Left renal cortex interstitium (tissue), 4 donors: ENCODE data around the gene CBX5. TPM values are rescaled to one million over a fixed set of nuclear protein-coding genes. Genes with fewer than 3 reads are reported as not detected.
"Not testable (repeated sequence)": the region's sequence is repeated elsewhere in the genome, so short reads cannot be mapped to it uniquely, and the experiment has no call there.

Experiments used
- DNase-seq, 4 donors: peaks; one replicate each; pipeline ENCODE4 v3.0.0-alpha.2; 2013; ENCODE audit warnings: low read depth in 4 of 4, low spot score in 2 of 4, missing footprints in 1 of 4
- polyA plus RNA-seq, 4 donors: library from polyadenylated mRNA; unstranded; fragments of 120-200 nt; gene quantifications; one replicate each; pipeline ENCODE4 v1.2.1, GENCODE V29; 2013; ENCODE audit not compliant: insufficient read length in 4 of 4

CBX5 gene
- polyA plus RNA-seq, 4 donors, result 106 to 135 (median 121) TPM

GRCh38 chr12:54229624-54230212 lies 50.2 kb downstream of the CBX5 start:
- DNase-seq, result no peak

- no peak for DNase-seq
Measured at GRCh38 chr12:54228471-54228870, 51.5 kb downstream of the CBX5 start.

- not testable (repeated sequence) for DNase-seq
Measured at GRCh38 chr12:54227927-54228326, 52.0 kb downstream of the CBX5 start.

GRCh38 chr12:54227376-54227775 lies 52.5 kb downstream of the CBX5 start:
- DNase-seq, result no peak

GRCh38 chr12:54225666-54226065 lies 54.3 kb downstream of the CBX5 start:
- no peak for DNase-seq

GRCh38 chr12:54222609-54223008 lies 57.3 kb downstream of the CBX5 start:
- no peak for DNase-seq

- DNase-seq, result no peak
Measured at GRCh38 chr12:54221402-54221984, 58.4 kb downstream of the CBX5 start.

GRCh38 chr12:54220567-54220966 lies 59.4 kb downstream of the CBX5 start:
- DNase-seq, result no peak

- peak in 2 of 4 donors; percentile 73 to 85 for DNase-seq
Measured at GRCh38 chr12:54220092-54220557, 59.8 kb downstream of the CBX5 start.

GRCh38 chr12:54217774-54218241 lies 62.1 kb downstream of the CBX5 start:
- DNase-seq, result peak in 2 of 4 donors; percentile 64 to 66

- peak in 3 of 4 donors; percentile 79 to 95 (median 90) for DNase-seq
Measured at GRCh38 chr12:54216797-54217661, 62.9 kb downstream of the CBX5 start.

GRCh38 chr12:54215989-54216796 lies 63.7 kb downstream of the CBX5 start:
- no peak for DNase-seq

- DNase-seq, result peak in 2 of 4 donors; percentile 79 to 87
Measured at GRCh38 chr12:54214553-54215406, 65.1 kb downstream of the CBX5 start.

GRCh38 chr12:54213079-54213478 lies 66.8 kb downstream of the CBX5 start:
- DNase-seq, result no peak

GRCh38 chr12:54211920-54212319 lies 68.0 kb downstream of the CBX5 start:
- DNase-seq, result no peak

GRCh38 chr12:54210400-54210790 lies 69.5 kb downstream of the CBX5 start:
- DNase-seq, result no peak

GRCh38 chr12:54208591-54208990 lies 71.3 kb downstream of the CBX5 start:
- DNase-seq, result no peak

GRCh38 chr12:54207539-54208294 lies 72.2 kb downstream of the CBX5 start:
- no peak for DNase-seq

- DNase-seq, result no peak
Measured at GRCh38 chr12:54206791-54207190, 73.1 kb downstream of the CBX5 start.
